Caki2 (cell line): ENCODE results near the gene TPK1. TPM values are rescaled to one million over a fixed set of nuclear protein-coding genes. Genes with fewer than 3 reads are reported as not detected.
"Not testable (repeated sequence)": the region's sequence is repeated elsewhere in the genome, so short reads cannot be mapped to it uniquely, and the experiment has no call there.

Source experiments
- DNase-seq: peaks from one replicate; pipeline ENCODE4 v3.0.0-alpha.2; 2015; ENCODE audit warnings: low read depth
- in situ Hi-C: cut with HindIII; loops from 2 replicates; pipeline ENCODE4 v1.10.0; 2016; ENCODE audit warnings: low sequenced_read_pairs, low pct_unique_long_range_greater_than_20kb, mixed read lengths
- total RNA-seq: library from RNA; depleted of rRNA; stranded (reverse); fragments of >200 nt; shearing (Covaris generic); gene quantifications from 2 replicates; pipeline ENCODE4 v1.2.3, GENCODE V29; 2014; ENCODE audit warnings: low replicate concordance

The TPK1 gene
- total RNA-seq, 1 experiment from 2014 or later = 37.9 TPM

DNA sequence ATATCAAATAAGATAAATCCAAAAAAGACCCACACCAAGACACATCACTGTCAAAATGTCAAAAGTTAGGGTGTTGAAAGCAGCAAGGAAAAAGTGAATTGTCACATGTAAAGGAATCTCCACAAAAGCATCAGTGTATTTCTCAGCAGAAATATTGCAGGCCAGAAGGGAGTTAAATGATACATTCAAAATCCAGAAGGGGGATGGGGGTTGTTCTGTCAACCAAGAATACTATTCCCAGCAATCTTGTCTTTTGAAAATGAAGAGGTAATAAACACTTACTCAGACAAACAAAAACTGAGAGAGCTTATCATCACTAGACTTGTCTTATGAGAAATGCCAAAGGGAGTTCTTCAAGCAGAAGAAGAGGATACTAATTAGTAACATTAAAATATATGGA is 241.3 kb downstream of the TPK1 start:
- no peak for DNase-seq
- in situ Hi-C loops = no loop called here

- in situ Hi-C loops = no loop called here
- no peak for DNase-seq
Observed at GRCh38 chr7:144588559-144589051, 247.2 kb downstream of the TPK1 start.

- in situ Hi-C loops = no loop called here
- no peak for DNase-seq
Observed at GRCh38 chr7:144587701-144588100, 248.2 kb downstream of the TPK1 start.

DNA sequence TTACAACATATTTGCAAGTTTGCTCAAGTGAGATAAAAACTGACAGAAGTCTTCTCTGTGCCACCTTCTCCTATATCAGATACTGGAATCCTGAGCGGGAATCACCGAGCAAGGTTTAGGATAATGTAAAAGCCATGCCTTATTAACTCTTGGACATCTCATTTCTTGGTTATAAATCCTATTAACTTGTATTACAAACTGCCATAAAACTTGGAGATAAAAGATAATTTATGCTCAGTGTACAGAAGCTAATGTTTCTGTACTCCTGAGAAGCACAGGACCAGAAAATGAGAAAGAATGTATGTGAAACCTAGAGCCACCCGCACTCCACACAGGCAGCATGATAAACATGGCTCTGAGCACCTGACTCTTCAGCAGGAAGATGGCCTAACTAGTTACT is 251.1 kb downstream of the TPK1 start:
- in situ Hi-C loops = no loop called here
- DNase-seq = no peak

DNA sequence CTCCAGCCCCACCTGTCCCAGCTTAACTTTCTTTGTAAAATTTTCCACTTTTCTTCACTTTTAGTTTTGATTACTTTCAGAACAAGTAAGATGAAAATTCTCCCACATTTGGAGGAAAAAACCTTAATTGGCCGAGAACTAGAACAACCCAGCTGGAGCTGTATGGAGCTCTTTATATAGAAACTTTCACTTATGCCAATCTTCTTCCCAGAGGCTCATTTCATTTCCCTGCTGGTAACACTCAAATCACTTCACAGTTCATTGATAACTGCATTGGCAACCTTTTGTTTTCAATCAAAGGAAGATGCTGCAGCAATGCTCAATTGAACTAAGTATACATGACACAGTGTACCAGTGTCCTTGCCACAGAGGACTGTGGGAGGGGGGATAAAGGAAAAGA is 256.2 kb downstream of the TPK1 start:
- in situ Hi-C loops = no loop called here

GRCh38 chr7:144575456-144575855 is 260.4 kb downstream of the TPK1 start:
- in situ Hi-C loops = no loop called here
- no peak for DNase-seq

More for the DNA sequence above, 256.2 kb downstream of the TPK1 start:
- no peak for DNase-seq

- in situ Hi-C loops, DNase-seq: not testable (repeated sequence)
Observed at GRCh38 chr7:144574753-144575152, 261.1 kb downstream of the TPK1 start.

DNA sequence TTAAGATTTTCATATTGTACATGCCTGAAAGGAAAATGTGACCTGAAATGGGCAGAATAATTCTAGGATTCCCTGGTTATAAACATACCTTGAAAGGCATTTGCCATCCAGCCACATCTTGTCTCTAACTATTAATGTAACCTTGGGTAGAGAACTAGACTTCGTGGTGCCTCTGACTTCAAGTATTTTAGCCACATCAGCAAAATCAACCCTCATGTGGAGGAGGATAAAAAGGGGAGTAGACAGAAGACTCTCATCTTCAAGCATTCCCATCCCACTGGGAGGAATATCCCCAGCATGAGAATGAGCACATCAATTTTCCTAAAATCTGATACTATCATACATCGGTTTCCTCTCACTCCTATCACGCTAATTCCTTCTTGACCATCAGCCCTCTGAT is 267.6 kb downstream of the TPK1 start:
- DNase-seq = no peak
- in situ Hi-C loops = no loop called here

DNA sequence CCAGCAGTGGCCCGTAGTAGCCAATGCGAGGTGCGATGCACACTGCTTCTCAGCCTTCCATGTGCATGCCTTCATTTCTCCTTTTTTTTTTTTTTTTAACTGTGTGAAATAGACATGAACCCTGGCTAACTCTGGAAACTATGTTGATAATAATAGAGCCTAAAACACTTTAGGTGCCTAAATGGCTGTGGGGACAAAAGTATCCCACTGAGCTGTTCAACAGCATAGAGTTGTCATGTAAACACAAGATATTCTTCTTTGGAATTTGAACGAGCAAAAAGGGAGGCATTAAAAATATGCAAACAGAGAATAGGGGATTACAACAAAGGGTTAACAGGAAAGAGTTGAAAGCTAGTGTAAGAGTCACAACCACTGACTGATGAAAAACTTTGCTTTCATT is 270.3 kb downstream of the TPK1 start:
- in situ Hi-C loops = no loop called here
- DNase-seq = no peak

GRCh38 chr7:144549861-144550260 is 286.0 kb downstream of the TPK1 start:
- in situ Hi-C loops = no loop called here
- DNase-seq = no peak

DNA sequence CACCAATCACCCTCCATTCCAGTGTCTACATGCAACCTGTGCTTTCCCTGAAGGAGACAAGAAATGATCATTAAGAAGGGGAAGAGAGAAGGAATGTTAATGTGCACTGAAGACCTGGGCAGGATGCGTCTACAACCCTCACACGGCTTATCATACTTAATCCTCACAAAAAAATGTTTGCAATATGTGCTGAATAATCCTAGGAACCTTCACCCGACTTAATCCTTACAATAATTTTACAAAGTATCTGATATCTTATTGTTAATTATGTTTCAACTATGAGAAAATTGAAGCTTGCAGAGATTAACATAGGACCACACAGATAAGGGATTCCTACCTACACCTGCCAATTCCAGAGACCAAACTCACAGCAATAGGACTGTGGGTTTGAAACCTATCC is 287.3 kb downstream of the TPK1 start:
- DNase-seq = no peak
- in situ Hi-C loops = no loop called here

DNA sequence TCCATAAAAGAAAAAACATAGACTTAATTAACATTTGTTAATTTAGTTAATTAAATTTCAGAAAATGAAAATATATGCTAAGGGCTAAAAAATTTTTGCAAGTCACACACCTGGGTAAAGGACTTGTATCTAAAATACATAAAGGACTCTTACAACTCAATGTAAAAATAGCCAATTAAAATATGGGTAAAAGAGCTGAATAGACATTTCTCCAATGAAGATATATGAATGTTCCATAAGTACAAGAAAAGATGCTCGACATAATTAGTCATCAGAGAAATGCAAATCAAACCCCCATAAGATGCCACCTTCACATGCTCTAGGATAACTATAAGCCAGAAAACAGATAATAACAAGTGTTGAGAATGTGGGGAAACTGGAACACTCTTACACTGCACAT is 288.0 kb downstream of the TPK1 start:
- in situ Hi-C loops = no loop called here

DNA sequence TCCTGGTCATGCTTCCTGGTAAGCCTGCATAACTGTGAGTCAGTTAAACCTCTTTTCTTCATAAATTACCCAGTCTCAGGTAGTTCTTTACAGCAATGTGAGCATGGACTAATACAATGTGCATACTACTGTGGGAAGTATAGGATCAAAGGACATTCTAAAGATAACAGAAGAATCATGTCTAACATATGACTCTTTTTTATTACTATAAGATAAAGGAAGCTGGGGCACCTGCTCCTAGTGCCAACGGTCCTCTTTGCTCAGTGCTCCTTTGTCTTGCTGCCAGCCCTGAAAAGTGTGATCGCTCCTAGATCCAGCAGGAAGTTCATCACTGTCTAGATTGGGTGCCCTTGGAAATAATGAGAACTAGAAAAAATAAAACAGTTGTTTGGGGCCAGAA is 289.1 kb downstream of the TPK1 start:
- in situ Hi-C loops = no loop called here
- no peak for DNase-seq

More for the DNA sequence above, 288.0 kb downstream of the TPK1 start:
- no peak for DNase-seq

DNA sequence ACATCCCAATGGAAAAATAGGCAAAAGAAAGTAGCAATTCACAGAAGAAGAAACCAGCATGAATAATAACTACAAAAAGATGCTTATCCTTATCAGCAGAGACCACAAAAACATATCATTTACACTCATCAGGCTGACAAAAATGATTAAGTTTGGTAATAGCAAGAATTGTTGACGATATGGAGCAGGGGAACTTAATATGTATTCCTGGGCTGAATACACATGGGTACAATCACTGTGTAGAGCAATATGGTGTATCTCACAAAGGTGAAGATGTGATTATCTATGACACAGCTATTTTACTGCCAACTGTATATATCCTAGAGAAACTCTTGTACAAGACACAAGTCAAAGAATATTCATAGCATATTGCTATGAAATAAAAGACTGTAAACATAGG is 290.5 kb downstream of the TPK1 start:
- no peak for DNase-seq
- in situ Hi-C loops = no loop called here

DNA sequence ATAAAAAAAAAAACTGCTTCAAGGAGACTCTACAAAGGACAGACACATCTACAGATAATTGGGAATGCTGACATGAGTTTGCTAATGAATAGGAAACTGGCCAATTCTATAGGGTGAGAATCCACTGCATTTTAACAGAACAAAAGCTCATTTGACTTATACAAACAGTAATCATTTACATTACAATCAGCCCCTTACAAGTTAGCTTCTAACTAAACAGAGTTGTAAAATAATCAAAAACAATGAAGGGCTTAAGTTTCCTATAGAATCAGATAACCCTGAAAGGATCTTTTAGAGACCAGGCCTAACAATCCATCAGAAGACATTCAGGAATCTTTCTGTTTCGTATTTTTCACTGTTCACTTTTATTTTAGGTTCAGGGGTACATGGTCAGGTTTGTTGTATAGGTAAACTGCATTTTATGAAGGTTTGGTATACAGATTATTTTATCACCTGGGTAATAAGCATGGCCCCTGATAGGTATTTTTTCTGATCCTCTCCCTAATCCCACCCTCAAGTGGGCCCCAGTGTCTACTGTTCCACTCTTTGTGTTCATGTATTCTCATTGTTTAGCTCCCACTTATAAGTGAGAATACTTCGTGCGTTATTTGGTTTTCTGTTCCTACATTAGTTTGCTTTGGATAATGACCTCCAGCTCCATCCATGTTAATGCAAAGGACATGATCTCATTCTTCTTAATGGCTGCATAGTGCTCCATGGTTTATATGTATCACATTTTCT is 301.0 kb downstream of the TPK1 start:
- in situ Hi-C loops = no loop called here
- no peak for DNase-seq

DNA sequence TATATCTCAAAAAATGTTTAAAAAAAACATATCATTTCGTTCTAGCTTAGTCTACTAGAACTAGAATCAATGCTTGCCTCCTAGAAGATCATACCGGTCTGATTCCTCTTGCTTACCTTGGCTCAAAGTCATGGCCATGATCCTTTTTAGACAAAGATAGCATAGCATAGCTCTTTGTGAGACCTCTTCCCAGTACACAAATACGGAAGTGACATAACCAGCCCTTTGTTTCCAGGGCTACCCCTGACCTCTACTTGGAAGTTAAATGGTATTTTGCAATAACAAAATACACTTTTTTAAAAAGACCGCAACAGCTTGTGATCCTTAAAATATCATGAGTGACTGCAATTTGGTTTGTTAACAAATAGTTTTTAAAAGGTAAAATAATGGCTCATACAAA is 301.7 kb downstream of the TPK1 start:
- in situ Hi-C loops = no loop called here
- DNase-seq = no peak

DNA sequence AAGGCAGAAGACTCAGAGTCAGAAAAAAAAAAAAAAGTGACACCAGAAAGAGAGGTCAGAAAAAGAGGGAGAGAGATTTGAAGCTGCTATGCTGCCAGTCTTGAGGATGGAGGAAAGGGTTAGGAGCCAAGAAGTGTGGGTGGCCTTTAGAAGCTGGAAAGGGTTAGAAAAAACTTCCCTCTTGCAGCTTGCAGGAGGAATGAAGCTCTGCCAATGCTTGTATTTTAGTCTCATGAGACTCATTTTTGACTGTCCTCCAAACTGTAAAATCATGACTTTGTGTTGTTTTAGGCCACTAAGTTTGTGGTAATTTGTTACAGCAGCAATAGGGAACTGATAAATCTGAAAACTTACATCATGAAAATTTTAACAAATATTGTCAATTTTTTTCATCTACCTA is 304.7 kb downstream of the TPK1 start:
- no peak for DNase-seq
- in situ Hi-C loops = no loop called here

DNA sequence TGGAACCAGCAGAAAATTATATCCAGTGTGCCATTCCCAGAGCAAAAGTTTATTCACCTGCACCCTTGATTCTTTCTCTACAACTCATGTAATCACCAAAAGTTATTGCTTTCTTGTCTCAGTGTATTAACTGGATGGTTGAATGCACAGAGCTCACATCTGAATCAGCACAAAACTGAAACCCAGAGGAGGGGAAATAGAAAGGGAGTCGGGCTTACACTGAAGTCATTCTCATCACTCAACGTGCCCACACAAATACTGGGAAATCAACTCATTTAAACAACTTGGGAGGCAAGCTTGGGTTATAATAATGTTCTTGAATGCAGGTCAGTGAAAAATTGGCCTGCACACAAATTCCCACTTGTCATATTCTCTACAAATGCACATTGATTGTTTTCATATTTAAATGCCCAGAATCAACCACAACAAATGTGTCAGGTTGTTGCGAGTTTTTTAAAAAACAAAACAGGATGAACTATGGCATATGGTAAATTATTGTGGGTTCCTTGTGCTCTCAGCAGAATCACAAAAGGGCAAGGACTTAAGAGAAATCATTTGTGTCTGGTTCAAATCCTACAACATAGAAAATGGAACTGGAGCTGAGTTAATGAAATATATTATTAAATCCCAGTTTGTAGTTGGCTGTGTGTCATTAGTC is 306.5 kb downstream of the TPK1 start:
- in situ Hi-C loops = no loop called here
- DNase-seq = no peak

GRCh38 chr7:144528536-144529045 is 307.3 kb downstream of the TPK1 start:
- in situ Hi-C loops = no loop called here

DNA sequence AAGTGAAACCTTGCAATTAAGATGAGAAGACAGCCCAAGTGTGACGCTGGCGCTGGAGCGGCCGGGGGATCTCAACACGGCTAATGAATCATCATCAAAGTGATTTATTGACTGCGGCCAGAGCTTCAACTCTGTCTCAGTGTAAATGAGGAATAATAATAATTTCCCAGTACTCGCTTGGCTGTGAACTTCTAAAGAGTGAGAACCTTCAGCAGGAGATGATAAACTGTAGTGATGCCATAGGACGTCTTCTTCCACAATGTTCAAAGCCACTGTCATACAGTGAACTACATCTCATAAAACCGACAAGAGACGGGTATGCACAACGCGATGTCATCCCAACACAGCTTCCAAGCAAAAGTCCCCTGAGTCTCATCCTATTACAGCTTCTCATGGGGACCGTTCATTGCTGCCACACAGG is 308.8 kb downstream of the TPK1 start:
- DNase-seq = no peak
- in situ Hi-C loops = no loop called here

More at GRCh38 chr7:144528536-144529045, 307.3 kb downstream of the TPK1 start:
- DNase-seq = no peak
